ENCODE results near the gene LTO1. TPM values are rescaled to one million over a fixed set of nuclear protein-coding genes. Genes with fewer than 3 reads are reported as not detected.

Gene LTO1
- total RNA-seq, 4 donors from 2014 or later = 28.3 to 131 (median 54.6) TPM

DNA sequence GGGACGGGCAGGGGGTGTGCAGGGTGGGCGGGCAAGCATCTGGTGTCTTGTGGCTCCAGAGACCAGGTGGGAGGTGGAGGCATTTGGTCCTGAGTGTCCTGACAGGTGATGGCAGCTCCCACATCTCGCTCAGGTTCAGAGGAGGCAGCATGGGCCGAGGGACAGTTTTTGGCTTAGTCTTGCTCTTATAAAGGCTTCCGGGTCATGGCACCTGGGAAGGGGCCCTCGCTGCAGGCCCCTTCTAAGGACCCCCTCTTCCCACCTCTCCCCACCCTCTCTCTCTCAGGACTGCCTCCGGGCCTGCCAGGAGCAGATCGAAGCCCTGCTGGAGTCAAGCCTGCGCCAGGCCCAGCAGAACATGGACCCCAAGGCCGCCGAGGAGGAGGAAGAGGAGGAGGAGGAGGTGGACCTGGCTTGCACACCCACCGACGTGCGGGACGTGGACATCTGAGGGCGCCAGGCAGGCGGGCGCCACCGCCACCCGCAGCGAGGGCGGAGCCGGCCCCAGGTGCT, 24.3 kb downstream of the LTO1 start:
- DNase-seq = no peak
- H3K36me3 ChIP-seq = no peaks in the 10 kb centered on the region
- intact Hi-C loops (cut with DNase I; ENCODE audit: low total_unique reads) (no loop called here), in situ Hi-C loops (cut with MboI; ENCODE audit: low pct_ligation_motif_present in 1 of 4, low pct_unique_long_range_greater_than_20kb in 1 of 4, low sequenced_read_pairs in 3 of 4) (loop anchor here in 2 of 4 donors (10.0 to 25.0 kb wide), 2 partner anchors 526 to 539 kb away; no protein-coding TSS in a partner anchor)
- no peaks in the 10 kb centered on the region for H3K9me3 ChIP-seq
- 87% methylated on average over 23 of the region's 23 CpGs; no CpG with 5 or more reads in 1 of the 2 donors for WGBS, 2 donors (ENCODE audit: low coverage in 1 of 2)
- H3K4me3 ChIP-seq = no peak overlapping the region
- TF ChIP-seq POLR2A (IDR thresholded peaks at IDR 0.05) (no peak), POLR2AphosphoS5 (IDR thresholded peaks at IDR 0.05) (no peak), EP300 (IDR thresholded peaks at IDR 0.05; ENCODE audit: low read depth) (no peak), CTCF (IDR thresholded peaks at IDR 0.05) (no peak)
- no peak overlapping the region for H3K27ac ChIP-seq
- no peaks in the 10 kb centered on the region for H3K27me3 ChIP-seq
- peaks cover 0 to 5% (median 0%) of the 10 kb centered on the region in 4 donors for H3K4me1 ChIP-seq

GRCh38 chr11:69650081-69650831, 24.9 kb downstream of the LTO1 start:
- WGBS, 2 donors (ENCODE audit: low coverage in 1 of 2) = 85% methylated on average over 16 of the region's 24 CpGs; no CpG with 5 or more reads in 1 of the 2 donors
- no peak for DNase-seq
- no peak for TF ChIP-seq CTCF (IDR thresholded peaks at IDR 0.05)
- TF ChIP-seq POLR2AphosphoS5 (IDR thresholded peaks at IDR 0.05) = no peak
- TF ChIP-seq EP300 (IDR thresholded peaks at IDR 0.05; ENCODE audit: low read depth) = no peak
- TF ChIP-seq POLR2A (IDR thresholded peaks at IDR 0.05) = no peak
- H3K36me3 ChIP-seq = no peaks in the 10 kb centered on the region
- no peaks in the 10 kb centered on the region for H3K9me3 ChIP-seq
- no peak overlapping the region for H3K4me3 ChIP-seq
- intact Hi-C loops (cut with DNase I; ENCODE audit: low total_unique reads) (no loop called here), in situ Hi-C loops (cut with MboI; ENCODE audit: low pct_ligation_motif_present in 1 of 4, low pct_unique_long_range_greater_than_20kb in 1 of 4, low sequenced_read_pairs in 3 of 4) (loop anchor here in 2 of 4 donors (10.0 to 25.0 kb wide), 2 partner anchors 525 to 538 kb away; no protein-coding TSS in a partner anchor)
- H3K27ac ChIP-seq = no peak overlapping the region
- H3K27me3 ChIP-seq = no peaks in the 10 kb centered on the region
- H3K4me1 ChIP-seq = peaks cover 0 to 4% (median under 1%) of the 10 kb centered on the region in 4 donors

GRCh38 chr11:69649576-69649900, 25.6 kb downstream of the LTO1 start:
- intact Hi-C loops (cut with DNase I; ENCODE audit: low total_unique reads) = no loop called here
- no peaks in the 10 kb centered on the region for H3K36me3 ChIP-seq

More at GRCh38 chr11:69649576-69649900, 25.6 kb downstream of the LTO1 start:
- no peak for DNase-seq
- Histone ChIP-seq H3K9me3 (no peaks in the 10 kb centered on the region), H3K4me3 (no peak overlapping the region), H3K27me3 (no peaks in the 10 kb centered on the region), H3K27ac (no peak overlapping the region), H3K4me1 (peaks cover under 1 to 9% (median 5%) of the 10 kb centered on the region in 4 donors)
- TF ChIP-seq POLR2A (IDR thresholded peaks at IDR 0.05) = no peak
- no peak for TF ChIP-seq EP300 (IDR thresholded peaks at IDR 0.05; ENCODE audit: low read depth)
- no peak for TF ChIP-seq CTCF (IDR thresholded peaks at IDR 0.05)
- no peak for TF ChIP-seq POLR2AphosphoS5 (IDR thresholded peaks at IDR 0.05)
- WGBS, 2 donors (ENCODE audit: low coverage in 1 of 2) = 87% methylated on average over 10 of the region's 10 CpGs; no CpG with 5 or more reads in 1 of the 2 donors
- in situ Hi-C loops (cut with MboI; ENCODE audit: low pct_ligation_motif_present in 1 of 4, low pct_unique_long_range_greater_than_20kb in 1 of 4, low sequenced_read_pairs in 3 of 4) = loop anchor here in 2 of 4 donors (10.0 to 25.0 kb wide), 2 partner anchors 212 to 545 kb away; no protein-coding TSS in a partner anchor

All from transverse colon (tissue), 4 donors.